HG02642 (cell line): ENCODE results near the gene C20orf202.
"Not testable (repeated sequence)": the region's sequence is repeated elsewhere in the genome, so short reads cannot be mapped to it uniquely, and the experiment has no call there.

ENCODE experiments used
- ATAC-seq: cut with Tn5 transposase; IDR thresholded peaks from one replicate; pipeline ENCODE4 v1.9.1; 2021; ENCODE audit warnings: mild to moderate bottlenecking; ENCODE audit not compliant: unreplicated experiment, poor library complexity

Gene C20orf202

GRCh38 chr20:1206366-1207148 lies 3.3 kb downstream of the C20orf202 start:
- ATAC-seq = no peak

GRCh38 chr20:1207293-1207878 lies 4.1 kb downstream of the C20orf202 start:
- ATAC-seq = no peak

GRCh38 chr20:1209447-1210387 lies 6.5 kb downstream of the C20orf202 start:
- ATAC-seq = no peak

GRCh38 chr20:1210501-1210900 lies 7.2 kb downstream of the C20orf202 start:
- ATAC-seq = no peak

GRCh38 chr20:1212023-1212422 lies 8.8 kb downstream of the C20orf202 start:
- ATAC-seq = no peak

GRCh38 chr20:1212607-1213396 lies 9.5 kb downstream of the C20orf202 start:
- peak; percentile 69 for ATAC-seq

- ATAC-seq = no peak
Measured at GRCh38 chr20:1214838-1215261, 11.6 kb downstream of the C20orf202 start.

- no peak for ATAC-seq
Measured at GRCh38 chr20:1215386-1216170, 12.3 kb downstream of the C20orf202 start.

- ATAC-seq = not testable (repeated sequence)
Measured at GRCh38 chr20:1216527-1217427, 13.5 kb downstream of the C20orf202 start.

GRCh38 chr20:1222750-1223149 lies 19.5 kb downstream of the C20orf202 start:
- not testable (repeated sequence) for ATAC-seq

- no peak for ATAC-seq
Measured at GRCh38 chr20:1224205-1224890, 21.1 kb downstream of the C20orf202 start.

GRCh38 chr20:1225263-1225782 lies 22.1 kb downstream of the C20orf202 start:
- no peak for ATAC-seq

GRCh38 chr20:1225783-1226654 lies 22.8 kb downstream of the C20orf202 start, which contains the start of gene RAD21L1:
RAD21L1 (plus strand) TSS chr20:1226044; CDS start chr20:1228454, 2,410 bp downstream.
- no peak for ATAC-seq

- no peak for ATAC-seq
Measured at GRCh38 chr20:1229541-1229940, 26.3 kb downstream of the C20orf202 start.

- ATAC-seq = no peak
Measured at GRCh38 chr20:1232286-1233111, 29.2 kb downstream of the C20orf202 start.

- ATAC-seq = no peak
Measured at GRCh38 chr20:1240549-1240948, 37.3 kb downstream of the C20orf202 start.
